Progenitor cell of endocrine pancreas (in vitro differentiated cells): ENCODE results near the gene SCAMP5. TPM values are rescaled to one million over a fixed set of nuclear protein-coding genes. Genes with fewer than 3 reads are reported as not detected.

Experiments used
- DNase-seq: peaks from one replicate; pipeline ENCODE4 v3.0.0; 2021; ENCODE audit warnings: low spot score; ENCODE audit not compliant: unreplicated experiment
- H3K27ac Mint-ChIP-seq: 2 replicates; pipeline ENCODE4 v1.8.0; 2021; ENCODE audit warnings: mild to moderate bottlenecking, moderate library complexity, mixed read lengths
- H3K27me3 Mint-ChIP-seq: 2 replicates; pipeline ENCODE4 v1.8.0; 2021; ENCODE audit warnings: mixed read lengths
- H3K36me3 Mint-ChIP-seq: 2 replicates; pipeline ENCODE4 v1.8.0; 2022; ENCODE audit warnings: mixed read lengths; ENCODE audit not compliant: insufficient read depth
- H3K4me1 Mint-ChIP-seq: 2 replicates; pipeline ENCODE4 v1.8.0; 2021; ENCODE audit warnings: low read depth, mixed read lengths
- H3K4me3 Mint-ChIP-seq: 2 replicates; pipeline ENCODE4 v1.8.0; 2021; ENCODE audit warnings: low read depth, mild to moderate bottlenecking, moderate library complexity, mixed read lengths
- H3K9me3 Mint-ChIP-seq: 2 replicates; pipeline ENCODE4 v1.8.0; 2021; ENCODE audit warnings: low read depth, mixed read lengths
- CTCF ChIP-seq: fragments of 200-600 bp; sonication (generic); IDR thresholded peaks from one replicate; pipeline ENCODE4 v1.5.0; 2021; ENCODE audit warnings: antibody characterized with exemption, mild to moderate bottlenecking; ENCODE audit not compliant: unreplicated experiment
- total RNA-seq: library from RNA; stranded (reverse); gene quantifications from 2 replicates; pipeline ENCODE4 v1.2.1, GENCODE V29; 2021

Gene SCAMP5
- total RNA-seq, 1 donor from 2014 or later = 55.9 TPM

- H3K9me3 Mint-ChIP-seq = no peaks in the 10 kb centered on the region
- H3K4me3 Mint-ChIP-seq = no peak overlapping the region
- peaks cover 9% of the 10 kb centered on the region for H3K36me3 Mint-ChIP-seq
- no peaks in the 10 kb centered on the region for H3K27me3 Mint-ChIP-seq
- peaks cover 11% of the 10 kb centered on the region for H3K4me1 Mint-ChIP-seq
- no peak overlapping the region for H3K27ac Mint-ChIP-seq
- no peak for DNase-seq
- TF ChIP-seq CTCF = no peak
Observed at GRCh38 chr15:75054172-75054897, 59.0 kb downstream of the SCAMP5 start.

DNA sequence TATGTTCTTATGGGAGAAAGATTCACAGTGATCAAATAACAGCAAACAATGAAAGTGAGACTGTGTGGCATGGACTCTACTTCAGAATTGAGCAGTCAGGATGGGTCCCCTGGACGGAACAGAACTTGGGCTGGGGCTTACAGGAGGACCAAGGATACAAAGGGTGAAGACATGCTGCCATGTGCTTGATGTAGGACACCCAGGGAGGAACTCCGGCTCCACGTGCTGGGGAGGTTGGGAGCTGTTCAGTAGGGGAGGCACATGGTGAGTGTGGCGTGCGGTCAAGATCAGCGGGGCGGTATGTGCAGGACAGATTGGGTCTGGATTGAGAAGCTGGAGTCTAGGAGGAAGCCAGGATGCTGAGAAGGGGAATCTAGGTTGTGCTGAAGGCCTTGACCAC is 60.7 kb downstream of the SCAMP5 start:
- no peak for TF ChIP-seq CTCF
- Mint-ChIP-seq H3K27ac (no peak overlapping the region), H3K4me3 (no peak overlapping the region), H3K9me3 (no peaks in the 10 kb centered on the region), H3K36me3 (peaks cover 9% of the 10 kb centered on the region), H3K27me3 (no peaks in the 10 kb centered on the region), H3K4me1 (peaks cover 11% of the 10 kb centered on the region)
- no peak for DNase-seq

GRCh38 chr15:75058127-75058905 is 63.0 kb downstream of the SCAMP5 start:
- H3K4me3 Mint-ChIP-seq = no peak overlapping the region

GRCh38 chr15:75059607-75060006 is 64.2 kb downstream of the SCAMP5 start:
- Mint-ChIP-seq H3K27me3 (no peaks in the 10 kb centered on the region), H3K27ac (no peak overlapping the region), H3K4me3 (no peak overlapping the region), H3K4me1 (peaks cover 7% of the 10 kb centered on the region), H3K9me3 (no peaks in the 10 kb centered on the region), H3K36me3 (peaks cover 9% of the 10 kb centered on the region)
- no peak for TF ChIP-seq CTCF
- DNase-seq = no peak

More at GRCh38 chr15:75058127-75058905, 63.0 kb downstream of the SCAMP5 start:
- no peak for TF ChIP-seq CTCF
- Mint-ChIP-seq H3K27me3 (no peaks in the 10 kb centered on the region), H3K27ac (peak overlapping the region; percentile 86), H3K4me1 (peaks cover 11% of the 10 kb centered on the region), H3K36me3 (peaks cover 9% of the 10 kb centered on the region), H3K9me3 (no peaks in the 10 kb centered on the region)
- DNase-seq = no peak

DNA sequence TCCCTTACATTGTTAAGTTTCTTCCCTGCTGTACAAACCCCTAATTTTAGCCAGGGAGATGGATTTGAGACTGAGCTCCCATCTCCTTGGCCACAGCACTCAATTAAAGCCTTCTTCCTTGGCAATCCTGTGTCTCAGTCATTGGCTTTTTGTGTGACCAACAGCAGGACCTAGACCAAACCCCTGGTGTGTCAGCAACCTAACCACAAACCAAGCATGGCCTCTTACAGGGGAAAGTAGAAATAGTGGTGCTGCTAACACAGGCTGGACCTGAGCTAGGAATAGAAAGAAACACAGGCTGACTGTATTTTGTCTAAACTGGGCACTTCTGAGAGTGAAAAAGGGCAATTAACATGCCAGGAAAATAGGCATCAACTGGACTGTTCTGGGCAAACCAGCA is 65.9 kb downstream of the SCAMP5 start:
- TF ChIP-seq CTCF = no peak
- Mint-ChIP-seq H3K4me1 (peaks cover 16% of the 10 kb centered on the region), H3K9me3 (peaks cover 6% of the 10 kb centered on the region), H3K27me3 (no peaks in the 10 kb centered on the region), H3K27ac (peak overlapping the region; percentile 41), H3K36me3 (peaks cover 9% of the 10 kb centered on the region), H3K4me3 (no peak overlapping the region)
- no peak for DNase-seq
